Activated CD4-positive, alpha-beta T cell treated with anti-CD3 and anti-CD28 coated beads for 36 hours (primary cell): ENCODE data around the gene TRMT61A. TPM values are rescaled to one million over a fixed set of nuclear protein-coding genes. Genes with fewer than 3 reads are reported as not detected.
"Not testable (repeated sequence)": the region's sequence is repeated elsewhere in the genome, so short reads cannot be mapped to it uniquely, and the experiment has no call there.

Experiments
- ATAC-seq: fragments of 200-7000 bp; cut with Tn5 transposase; one replicate; pipeline ENCODE4 v1.10.0; 2021; ENCODE audit warnings: mild to moderate bottlenecking, moderate library complexity
- CTCF ChIA-PET: fragments of 350-600 bp; sonication (Branson Sonifier 250); formaldehyde crosslinking; loops from one replicate; lab custom pipeline; 2021; ENCODE audit warnings: antibody characterized with exemption; lab: Charles Lee
- POLR2A ChIA-PET: fragments of 350-600 bp; sonication (Branson Sonifier 250); formaldehyde crosslinking; loops from one replicate; lab custom pipeline; 2021; ENCODE audit warnings: antibody characterized with exemption, inconsistent platforms; lab: Charles Lee
- DNase-seq: peaks from one replicate; pipeline ENCODE4 v3.0.0-alpha.2; 2020
- H3K27ac Mint-ChIP-seq: one replicate; pipeline ENCODE4 v1.8.0; 2021; ENCODE audit warnings: mixed read lengths
- H3K27me3 Mint-ChIP-seq: one replicate; pipeline ENCODE4 v1.8.0; 2021; ENCODE audit warnings: mixed read lengths
- H3K36me3 Mint-ChIP-seq: one replicate; pipeline ENCODE4 v1.8.0; 2021; ENCODE audit warnings: low read depth, mixed read lengths
- H3K4me1 Mint-ChIP-seq: one replicate; pipeline ENCODE4 v1.8.0; 2021; ENCODE audit warnings: mixed read lengths
- H3K4me3 Mint-ChIP-seq: one replicate; pipeline ENCODE4 v1.8.0; 2021; ENCODE audit warnings: mild to moderate bottlenecking, moderate library complexity, mixed read lengths
- H3K9me3 Mint-ChIP-seq: one replicate; pipeline ENCODE4 v1.8.0; 2021; ENCODE audit warnings: low read depth, mixed read lengths
- intact Hi-C, 2 experiments: fragments of 100-400 bp; cut with DNase I in 1 of 2; cut with micrococcal nuclease in 1 of 2; formaldehyde crosslinking; loops; one replicate each; pipeline versions ENCODE4 v1.14.2 to v1.15.1; 2022 to 2024; cut with DNase I, micrococcal nuclease
- total RNA-seq, 2 experiments: library from RNA; stranded (reverse); gene quantifications; one replicate each; pipeline ENCODE4 v1.2.3, GENCODE V29; 2021

TRMT61A gene
- total RNA-seq, 2 experiments from 2014 or later: 8.8 to 9.0 TPM

DNA sequence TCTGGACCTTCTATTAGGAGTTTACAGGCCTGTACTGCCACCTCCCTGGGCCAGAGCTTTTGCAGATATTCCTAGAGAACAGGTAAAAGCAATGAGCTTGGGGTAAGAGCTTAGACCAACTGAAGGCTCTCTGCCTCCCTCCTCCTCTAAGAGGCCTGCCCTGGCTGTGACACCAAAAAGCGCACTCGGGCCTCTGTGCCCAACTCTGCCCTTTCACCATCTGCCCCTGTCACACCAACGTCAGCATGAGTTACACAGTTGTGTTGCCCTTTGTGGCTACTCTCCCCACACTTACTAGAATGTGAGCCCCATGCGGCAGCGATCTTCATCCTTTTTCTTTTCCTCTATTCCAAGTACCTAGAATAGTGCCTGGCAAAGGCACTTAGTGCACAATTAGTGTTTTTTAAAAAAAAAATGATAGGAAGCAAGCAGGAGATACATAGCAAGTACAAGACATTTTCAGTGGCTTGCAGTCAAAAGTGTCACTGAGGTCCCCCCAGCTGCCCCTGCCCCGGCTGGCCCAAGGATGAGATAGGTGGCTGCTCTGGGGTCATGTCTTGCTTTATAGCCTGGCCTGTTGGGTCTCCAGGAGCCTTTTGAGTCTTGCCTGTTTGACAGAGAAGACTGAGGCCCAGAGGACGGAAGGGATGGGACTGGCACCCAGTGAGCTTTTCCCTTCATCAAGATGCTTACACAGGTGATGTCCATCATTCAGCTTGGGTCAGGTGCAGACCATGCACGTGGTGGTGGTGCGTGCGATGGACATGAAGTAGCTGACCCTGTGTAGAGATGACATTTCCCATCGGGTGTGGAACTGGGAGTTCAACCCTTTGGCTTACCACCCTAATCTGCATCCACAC lies 18.9 kb upstream of the TRMT61A start:
- Mint-ChIP-seq H3K4me1 (no peaks in the 10 kb centered on the region), H3K9me3 (no peaks in the 10 kb centered on the region), H3K36me3 (peaks cover 11% of the 10 kb centered on the region), H3K4me3 (no peak overlapping the region), H3K27ac (no peak overlapping the region), H3K27me3 (no peaks in the 10 kb centered on the region)
- ATAC-seq: no peak
- DNase-seq: peak; percentile 2
- CTCF ChIA-PET: interaction anchor here (1.0 kb wide), 1 partner anchor 8 kb away, joined by 3 read pairs; no protein-coding TSS in a partner anchor
- intact Hi-C loops: no loop called here
- POLR2A ChIA-PET: no interaction called here

DNA sequence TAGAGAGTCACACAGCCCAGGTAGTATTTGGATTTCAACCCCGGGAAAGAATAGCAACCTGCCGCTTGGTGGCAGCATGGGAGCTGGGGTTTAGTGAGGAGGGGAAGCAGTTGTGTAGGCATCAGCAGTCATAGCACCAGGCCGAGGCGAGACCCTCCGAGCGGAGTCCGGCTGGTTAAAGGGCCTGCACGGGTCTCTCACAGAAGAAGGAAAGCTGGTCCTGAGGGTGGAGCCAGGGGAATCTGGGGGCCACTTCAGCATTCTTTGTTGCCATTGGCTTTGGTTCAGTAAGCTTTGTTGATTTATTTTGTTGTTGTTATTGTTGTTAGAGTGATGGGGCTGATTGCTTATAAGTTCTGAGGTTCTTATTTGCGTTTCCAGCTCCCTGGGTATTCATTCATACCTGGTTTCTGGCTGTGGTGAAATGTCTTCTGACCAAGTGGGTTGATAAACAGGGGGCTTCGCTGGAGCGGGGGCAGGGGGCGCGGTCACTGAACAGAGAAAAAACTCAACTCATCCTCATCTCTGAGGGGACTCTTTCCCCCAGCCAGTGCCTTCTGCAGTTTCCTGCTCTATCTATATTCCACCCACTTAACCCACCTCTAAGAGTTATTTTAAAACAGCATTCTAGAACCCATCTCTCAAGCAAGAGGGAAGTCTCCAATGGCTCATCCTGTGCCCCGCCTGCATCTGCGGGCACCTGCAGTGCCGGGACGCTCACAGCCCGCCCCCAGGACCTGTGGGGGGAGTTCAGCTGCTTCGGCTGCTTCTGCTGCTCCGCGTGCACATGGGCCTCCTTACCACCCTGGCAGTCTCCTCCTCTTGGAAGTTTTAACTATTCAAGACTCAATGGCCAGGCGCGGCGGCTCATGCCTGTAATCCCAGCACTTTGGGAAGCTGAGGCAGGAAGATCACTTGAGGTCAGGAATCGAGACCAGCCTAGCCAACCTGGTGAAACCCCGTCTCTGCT lies 18.0 kb upstream of the TRMT61A start:
- CTCF ChIA-PET: no interaction called here
- H3K27me3 Mint-ChIP-seq: no peaks in the 10 kb centered on the region
- ATAC-seq (no peak), DNase-seq (no peak)
- no peaks in the 10 kb centered on the region for H3K9me3 Mint-ChIP-seq
- POLR2A ChIA-PET: no interaction called here
- no peak overlapping the region for H3K4me3 Mint-ChIP-seq
- no peak overlapping the region for H3K27ac Mint-ChIP-seq
- H3K4me1 Mint-ChIP-seq: no peaks in the 10 kb centered on the region
- intact Hi-C loops: no loop called here
- peaks cover 6% of the 10 kb centered on the region for H3K36me3 Mint-ChIP-seq

DNA sequence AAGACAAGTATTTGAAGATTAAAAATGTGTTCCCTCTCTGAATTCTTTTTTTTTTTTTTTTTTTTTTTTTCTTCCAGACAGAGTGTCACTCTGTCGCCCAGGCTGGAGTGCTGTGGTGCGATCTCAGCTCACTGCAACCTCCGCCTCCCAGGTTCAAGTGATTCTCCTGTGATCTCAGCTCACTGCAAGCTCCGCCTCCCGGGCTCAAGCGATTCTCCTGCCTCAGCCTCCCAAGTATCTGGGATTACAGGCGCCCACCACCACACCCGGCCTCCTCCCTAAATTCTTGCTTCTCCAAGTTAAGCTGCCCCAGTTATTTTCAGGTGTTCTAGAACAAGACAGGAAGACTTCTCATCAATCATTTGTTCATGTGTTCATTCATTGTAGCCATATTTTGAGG lies 16.8 kb upstream of the TRMT61A start:
- intact Hi-C loops, CTCF ChIA-PET: not testable (repeated sequence)

DNA sequence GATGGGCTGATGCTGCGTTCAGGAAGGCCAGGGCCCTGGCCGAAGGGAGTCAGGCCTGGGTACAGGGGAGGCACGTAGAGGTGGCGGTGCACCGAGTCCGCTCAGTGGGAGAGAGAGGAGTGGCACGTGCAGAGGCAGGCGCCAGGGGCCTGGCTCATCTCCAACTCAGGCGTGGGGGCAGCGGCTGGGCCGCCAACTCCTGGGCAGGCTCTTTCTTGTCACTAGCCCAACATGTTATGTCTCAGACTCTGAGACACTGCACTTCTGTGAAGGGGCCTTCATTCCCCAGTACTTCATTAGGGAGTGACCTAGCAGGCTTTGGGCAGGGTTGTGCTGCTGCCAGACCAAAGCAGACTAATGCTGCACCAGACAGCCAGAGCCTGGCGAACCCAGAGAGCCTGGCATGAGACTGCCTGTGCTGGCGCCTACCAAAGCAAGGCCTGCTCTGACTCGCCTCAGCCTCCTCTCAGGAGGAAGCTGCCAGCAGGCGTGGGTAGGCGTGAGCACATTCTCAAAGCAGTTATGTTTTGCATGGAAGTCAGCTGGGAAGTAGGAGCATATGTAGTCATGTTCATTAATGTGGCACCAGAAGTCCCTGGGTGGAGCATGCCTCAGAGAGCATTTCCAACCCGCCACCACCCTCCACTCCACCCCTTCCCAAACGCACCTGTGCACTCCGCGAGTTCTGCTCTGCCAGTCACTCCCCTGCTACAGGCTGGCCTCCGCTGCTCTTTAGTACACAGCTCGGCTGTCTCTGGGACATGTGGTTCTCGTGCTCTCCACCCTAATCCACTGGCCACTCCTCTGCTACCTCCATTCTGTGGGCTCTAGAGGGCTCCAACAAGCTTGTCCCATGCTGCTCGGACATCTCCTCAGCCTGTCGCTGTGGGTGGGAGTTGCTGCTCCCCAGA lies 16.0 kb upstream of the TRMT61A start:
- Mint-ChIP-seq H3K4me3 (no peak overlapping the region), H3K27ac (no peak overlapping the region), H3K9me3 (no peaks in the 10 kb centered on the region), H3K27me3 (no peaks in the 10 kb centered on the region), H3K36me3 (peaks cover 6% of the 10 kb centered on the region), H3K4me1 (no peaks in the 10 kb centered on the region)
- intact Hi-C loops: no loop called here
- ATAC-seq: peak; percentile 58
- POLR2A ChIA-PET: no interaction called here
- CTCF ChIA-PET: no interaction called here
- peak; percentile 16 for DNase-seq

More for the DNA sequence above, 16.8 kb upstream of the TRMT61A start:
- H3K9me3 Mint-ChIP-seq, POLR2A ChIA-PET, H3K4me1 Mint-ChIP-seq, DNase-seq, H3K36me3 Mint-ChIP-seq, H3K27ac Mint-ChIP-seq, ATAC-seq, H3K4me3 Mint-ChIP-seq, H3K27me3 Mint-ChIP-seq: not testable (repeated sequence)

DNA sequence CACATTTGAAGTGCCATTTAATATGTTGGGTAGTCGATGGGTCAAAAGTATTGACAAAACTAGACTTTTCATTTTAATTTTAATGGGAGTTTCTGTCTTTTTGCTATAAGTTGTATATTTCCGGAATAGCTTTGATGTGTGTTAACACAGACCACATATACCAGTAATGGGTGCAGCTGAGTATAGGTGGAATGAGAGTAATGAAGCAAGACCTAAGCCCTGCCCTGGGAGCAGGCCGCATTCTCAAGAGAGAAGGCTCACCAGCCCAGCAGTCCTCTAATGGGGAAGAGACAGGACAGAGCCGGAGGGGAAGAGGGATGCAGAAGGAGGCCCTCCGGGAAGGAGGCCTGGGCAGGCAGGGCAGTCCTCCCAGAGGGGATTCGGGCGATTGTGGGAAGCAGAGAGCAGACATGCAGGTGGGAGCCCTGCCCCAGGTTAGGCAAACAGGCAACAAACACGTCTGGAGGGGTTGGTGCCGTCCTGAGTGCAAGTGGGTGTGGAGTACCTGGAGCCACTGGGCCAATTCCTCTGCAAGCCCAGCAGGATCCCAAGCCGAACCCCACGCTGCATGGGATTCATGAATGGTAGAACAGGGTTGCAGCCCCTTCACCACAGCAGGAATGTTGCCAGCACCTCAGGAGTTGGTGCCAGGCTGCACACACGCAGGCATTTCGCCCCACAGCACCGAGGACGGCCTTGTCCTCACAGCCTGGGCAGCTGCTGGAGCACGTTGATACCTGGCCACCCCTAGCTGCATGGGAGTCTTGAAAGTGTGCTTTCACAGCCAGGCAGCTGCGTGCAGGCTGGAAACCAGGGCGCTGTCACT lies 14.2 kb upstream of the TRMT61A start:
- ChIA-PET POLR2A (interaction anchor here (0.7 kb wide), 1 partner anchor 173 kb away, joined by 4 read pairs; no protein-coding TSS in a partner anchor), CTCF (interaction anchor here (0.6 kb wide), 1 partner anchor 14 kb away, joined by 3 read pairs; no protein-coding TSS in a partner anchor)
- peaks cover 6% of the 10 kb centered on the region for H3K36me3 Mint-ChIP-seq

DNA sequence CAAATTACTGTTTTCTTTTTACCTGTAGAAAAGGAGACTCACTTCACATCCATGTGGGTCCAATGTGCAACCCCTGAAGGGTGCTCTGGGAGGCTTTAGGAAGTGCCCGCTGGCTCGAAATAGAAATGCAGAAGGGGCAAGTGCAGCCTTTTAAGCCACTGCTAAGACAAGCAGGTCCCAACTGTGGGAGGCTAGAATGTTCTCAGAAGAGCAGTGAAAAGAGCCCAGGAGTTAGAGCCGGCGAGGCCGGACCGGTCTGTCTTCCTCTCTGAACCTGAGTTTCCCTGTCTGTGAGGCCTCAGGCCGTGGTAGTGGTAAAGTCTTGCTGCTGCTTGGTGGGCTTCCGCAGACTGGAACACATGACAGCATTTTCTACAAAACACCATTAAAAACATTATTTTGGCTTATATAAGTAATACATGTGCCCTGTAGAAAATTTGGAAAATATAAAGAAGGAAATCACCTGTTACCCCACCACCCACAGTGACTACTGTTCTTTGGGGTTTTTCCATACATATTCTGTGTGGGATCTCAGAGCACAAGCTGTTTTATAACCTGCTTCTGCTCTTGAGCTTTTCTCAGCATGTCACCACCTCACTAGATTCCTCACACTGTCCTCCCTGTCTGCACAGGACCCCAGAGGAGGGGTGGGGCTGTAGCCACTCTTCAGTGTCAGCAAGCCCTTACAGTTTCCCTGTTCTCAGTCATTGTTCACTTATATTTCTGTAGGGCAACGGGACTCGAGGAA lies 12.4 kb upstream of the TRMT61A start:
- Mint-ChIP-seq H3K4me3 (no peak overlapping the region), H3K27me3 (peaks cover 4% of the 10 kb centered on the region), H3K9me3 (no peaks in the 10 kb centered on the region), H3K4me1 (peaks cover 10% of the 10 kb centered on the region), H3K36me3 (peaks cover 4% of the 10 kb centered on the region), H3K27ac (no peak overlapping the region)
- DNase-seq (no peak), ATAC-seq (no peak)
- intact Hi-C loops: no loop called here
- CTCF ChIA-PET: interaction anchor here (0.6 to 0.8 kb wide), 2 partner anchors 15 to 968 kb away, joined by 3 read pairs; no protein-coding TSS in a partner anchor
- POLR2A ChIA-PET: no interaction called here

More for the DNA sequence above, 14.2 kb upstream of the TRMT61A start:
- Mint-ChIP-seq H3K27ac (no peak overlapping the region), H3K4me3 (no peak overlapping the region), H3K9me3 (no peaks in the 10 kb centered on the region), H3K27me3 (peaks cover 4% of the 10 kb centered on the region), H3K4me1 (peaks cover 8% of the 10 kb centered on the region)
- intact Hi-C loops: no loop called here
- DNase-seq: no peak
- no peak for ATAC-seq

DNA sequence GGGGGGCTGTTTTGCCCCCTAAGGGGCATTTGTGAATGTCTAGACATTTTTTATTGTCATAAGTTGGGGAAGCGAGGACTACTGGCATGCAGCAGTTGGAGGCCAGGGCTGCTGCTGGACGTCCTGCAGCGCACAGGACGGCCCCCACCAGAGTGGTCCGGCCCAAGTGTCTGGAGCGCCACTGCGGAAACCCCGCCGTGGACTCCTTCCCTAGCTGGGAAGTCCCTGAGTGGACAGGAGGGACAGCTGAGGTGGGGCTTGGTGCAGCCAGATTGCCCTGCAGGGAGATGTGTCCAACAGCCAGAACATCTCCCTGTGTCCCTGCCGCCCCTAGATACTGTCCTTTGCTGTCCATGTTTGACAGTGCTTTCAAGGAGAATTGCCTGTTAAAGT lies 11.8 kb upstream of the TRMT61A start:
- H3K27me3 Mint-ChIP-seq: peaks cover 4% of the 10 kb centered on the region
- intact Hi-C loops: no loop called here
- CTCF ChIA-PET: no interaction called here

DNA sequence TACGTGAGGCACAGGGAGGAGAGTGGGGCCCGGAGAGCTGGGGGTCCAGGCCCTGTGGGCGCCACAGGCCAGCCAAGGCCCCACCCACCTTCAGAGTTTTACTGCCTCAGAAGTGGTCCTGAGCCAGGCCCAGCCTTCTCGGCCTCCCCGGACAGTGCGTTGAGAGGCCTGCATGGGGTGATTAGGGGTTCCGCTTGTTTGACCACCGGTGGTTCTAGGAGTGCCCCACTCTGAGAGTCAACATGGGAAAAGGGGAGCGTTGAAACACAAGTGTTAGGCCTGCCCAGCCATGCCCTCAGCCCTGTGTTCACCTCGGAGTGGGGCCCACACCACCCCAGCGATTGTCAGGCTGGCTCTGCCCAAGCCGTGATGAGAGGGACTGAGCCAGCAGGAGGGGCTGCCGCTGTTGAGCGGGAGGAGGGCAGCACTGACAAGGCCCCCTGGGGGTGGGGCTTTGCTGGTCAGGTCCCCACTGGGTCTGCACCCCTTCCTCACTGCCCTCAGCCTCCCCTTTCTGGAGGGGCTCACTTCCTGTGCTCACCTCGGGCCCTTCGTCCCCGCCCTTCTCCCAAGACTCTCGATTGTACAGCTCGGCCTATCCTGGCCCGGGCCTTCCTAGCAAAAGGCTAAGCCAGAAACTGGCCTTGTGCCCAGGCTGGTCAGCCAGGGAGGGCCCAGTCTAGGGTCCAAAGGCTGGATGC lies 11.1 kb upstream of the TRMT61A start:
- peaks cover 6% of the 10 kb centered on the region for H3K27me3 Mint-ChIP-seq
- H3K36me3 Mint-ChIP-seq: no peaks in the 10 kb centered on the region
- POLR2A ChIA-PET: no interaction called here
- no peak overlapping the region for H3K4me3 Mint-ChIP-seq
- no peaks in the 10 kb centered on the region for H3K9me3 Mint-ChIP-seq
- no peak overlapping the region for H3K27ac Mint-ChIP-seq
- no peak for ATAC-seq
- intact Hi-C loops: loop anchor here (1.0 kb wide), 1 partner anchor 28 kb away; no protein-coding TSS in a partner anchor
- DNase-seq: no peak
- CTCF ChIA-PET: interaction anchor here (0.9 to 2.2 kb wide), 13 partner anchors 8 to 59 kb away, joined by 3 to 21 read pairs (median 5); partner anchors contain the start of gene TRMT61A
- peaks cover 10% of the 10 kb centered on the region for H3K4me1 Mint-ChIP-seq

More for the DNA sequence above, 11.8 kb upstream of the TRMT61A start:
- Mint-ChIP-seq H3K9me3 (no peaks in the 10 kb centered on the region), H3K4me1 (peaks cover 10% of the 10 kb centered on the region), H3K36me3 (peaks cover 4% of the 10 kb centered on the region), H3K27ac (no peak overlapping the region), H3K4me3 (no peak overlapping the region)
- DNase-seq (no peak), ATAC-seq (no peak)
- POLR2A ChIA-PET: no interaction called here

DNA sequence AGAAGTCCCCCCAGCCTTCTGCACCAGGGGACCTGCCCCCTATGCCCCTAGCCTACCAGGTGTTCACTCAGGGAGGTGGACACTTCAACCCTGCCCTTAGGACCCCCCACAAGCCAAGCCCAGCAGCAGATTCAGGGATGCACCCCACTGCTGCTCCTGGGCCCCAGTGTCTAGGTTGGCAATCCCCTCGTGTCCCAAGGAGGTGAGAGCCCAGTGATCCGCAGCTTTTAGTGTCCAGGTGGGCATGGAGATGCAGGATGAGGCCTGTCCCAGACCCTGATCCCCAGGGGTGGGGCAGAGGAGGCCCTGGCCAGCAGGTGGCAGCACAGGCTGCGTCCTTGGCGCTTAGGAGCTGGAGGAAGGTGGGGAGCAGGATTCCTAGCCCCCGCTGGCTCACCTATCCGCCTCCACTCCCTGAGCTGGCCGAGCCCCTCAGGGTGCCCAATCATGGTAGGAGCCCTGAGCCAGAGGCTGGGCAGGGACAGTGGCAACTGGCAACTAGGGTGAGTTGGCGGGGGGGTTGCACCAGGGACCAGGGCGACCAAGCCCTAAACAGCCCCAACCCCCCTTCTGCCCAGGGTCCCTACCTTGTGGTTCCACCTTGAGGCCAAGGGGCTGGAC lies 10.5 kb upstream of the TRMT61A start:
- Mint-ChIP-seq H3K36me3 (no peaks in the 10 kb centered on the region), H3K27ac (no peak overlapping the region), H3K27me3 (peaks cover 7% of the 10 kb centered on the region), H3K4me1 (peaks cover 10% of the 10 kb centered on the region), H3K4me3 (no peak overlapping the region), H3K9me3 (no peaks in the 10 kb centered on the region)
- ATAC-seq (peak; percentile 45), DNase-seq (peak; percentile 76)
- ChIA-PET POLR2A (no interaction called here), CTCF (interaction anchor here (0.7 to 2.2 kb wide), 19 partner anchors 9 to 215 kb away, joined by 3 to 21 read pairs (median 3); partner anchors contain the start of genes KLC1 and TRMT61A)
- intact Hi-C loops: loop anchor here (1.0 kb wide), 1 partner anchor 28 kb away; no protein-coding TSS in a partner anchor
